ENCODE measurements around the gene DUSP1. TPM values are rescaled to one million over a fixed set of nuclear protein-coding genes. Genes with fewer than 3 reads are reported as not detected.

DUSP1 gene
- total RNA-seq, 1 experiment from 2014 or later, result 16.6 TPM

- POLR2A ChIA-PET, result interaction anchor here (0.9 to 1.1 kb wide), 2 partner anchors 36 to 42 kb away, joined by 3 to 5 read pairs; partner anchors contain the start of gene DUSP1
These were observed 36.1 kb upstream of the DUSP1 start for GRCh38 chr5:172806897-172807672.

GRCh38 chr5:172805736-172806255, 34.8 kb upstream of the DUSP1 start:
- CTCF ChIA-PET, result no interaction called here
- intact Hi-C loops (cut with micrococcal nuclease), result no loop called here

More at GRCh38 chr5:172806897-172807672, 36.1 kb upstream of the DUSP1 start:
- H3K9me3 ChIP-seq (ENCODE audit: control insufficient read depth in 1 of 2, insufficient read depth in 1 of 2, low read depth in 1 of 2, low read length in 2 of 2), result 0 out of 4 replicates have a peak, but pooled peaks cover 0 to 5% of the 10 kb centered on the region in 2 experiments
- no peaks in the 10 kb centered on the region for H4K20me1 ChIP-seq (ENCODE audit: insufficient read depth)
- RAD21 ChIA-PET (ENCODE audit: low non-redundant PET in 1 of 2, low total read pairs in 2 of 2, uncharacterized antibody in 2 of 2, unreplicated experiment in 2 of 2), result no interaction called here
- peak overlapping the region; percentile 38 for H2AFZ ChIP-seq (ENCODE audit: low read depth, low read length, poor library complexity, severe bottlenecking)
- H3K27me3 ChIP-seq (ENCODE audit: insufficient read depth, low read length), result no peaks in the 10 kb centered on the region
- peak overlapping the region; percentile 68 for H3K27ac ChIP-seq (ENCODE audit: low read depth, low read length)
- peak overlapping the region; percentile 69 for H3K4me2 ChIP-seq (ENCODE audit: low read length)
- H3K36me3 ChIP-seq (ENCODE audit: control insufficient read depth in 1 of 2, insufficient read depth in 2 of 2, low read length in 2 of 2), result no peaks in the 10 kb centered on the region
- TF ChIP-seq ZNF274 (IDR thresholded peaks at IDR 0.05; ENCODE audit: low read depth, low read length), result no peak
- peak; percentile 74 for TF ChIP-seq POLR2AphosphoS5 (IDR thresholded peaks at IDR 0.05; ENCODE audit: low read depth, low read length)
- TF ChIP-seq MAX (IDR thresholded peaks at IDR 0.05), result peak; percentile 55; the same call in 1 of the 2 replicates
- TF ChIP-seq SP1 (IDR thresholded peaks at IDR 0.05; ENCODE audit: low read depth), result peak; percentile 62
- BruUV-seq (replicated peaks), result TSS peak; percentile 96
- H3K4me1 ChIP-seq (ENCODE audit: control insufficient read depth in 1 of 2, insufficient read depth in 2 of 2, low read length in 2 of 2), result peaks cover 24 to 30% of the 10 kb centered on the region in 2 experiments
- peak overlapping the region in 1 of 2 experiments; percentile 31; a peak in 2 of 4 replicates for H3K4me3 ChIP-seq (replicated peaks in 1 of 2; ENCODE audit: low read depth in 1 of 2, low read length in 2 of 2)
- DNase-seq (ENCODE audit: low read depth, low spot score), result peak; percentile 76
- peak; percentile 97 for ATAC-seq
- intact Hi-C loops (cut with micrococcal nuclease), result no loop called here
- H3K9me2 ChIP-seq (ENCODE audit: insufficient read depth), result no peaks in the 10 kb centered on the region
- CTCF ChIA-PET, result no interaction called here
- no peaks in the 10 kb centered on the region for H3K79me2 ChIP-seq (ENCODE audit: insufficient read depth, low read length)
- H3K9ac ChIP-seq (ENCODE audit: low read length), result peak overlapping the region; percentile 50

More at GRCh38 chr5:172805736-172806255, 34.8 kb upstream of the DUSP1 start:
- BruUV-seq (replicated peaks), result no TSS peak
- no peak overlapping the region for H3K4me3 ChIP-seq (replicated peaks in 1 of 2; ENCODE audit: low read depth in 1 of 2, low read length in 2 of 2)
- DNase-seq (ENCODE audit: low read depth, low spot score) (no peak), ATAC-seq (no peak)
- H3K9me3 ChIP-seq (ENCODE audit: control insufficient read depth in 1 of 2, insufficient read depth in 1 of 2, low read depth in 1 of 2, low read length in 2 of 2), result 0 out of 4 replicates have a peak, but pooled peaks cover 0 to 5% of the 10 kb centered on the region in 2 experiments
- no peaks in the 10 kb centered on the region for H3K79me2 ChIP-seq (ENCODE audit: insufficient read depth, low read length)
- no peaks in the 10 kb centered on the region for H4K20me1 ChIP-seq (ENCODE audit: insufficient read depth)
- H3K27ac ChIP-seq (ENCODE audit: low read depth, low read length), result no peak overlapping the region
- peaks cover 28 to 43% of the 10 kb centered on the region in 2 experiments for H3K4me1 ChIP-seq (ENCODE audit: control insufficient read depth in 1 of 2, insufficient read depth in 2 of 2, low read length in 2 of 2)
- H3K27me3 ChIP-seq (ENCODE audit: insufficient read depth, low read length), result no peaks in the 10 kb centered on the region
- TF ChIP-seq MAX (IDR thresholded peaks at IDR 0.05), result no peak
- no peak overlapping the region for H3K9ac ChIP-seq (ENCODE audit: low read length)
- H3K9me2 ChIP-seq (ENCODE audit: insufficient read depth), result no peaks in the 10 kb centered on the region
- ChIA-PET POLR2A (no interaction called here), RAD21 (ENCODE audit: low non-redundant PET in 1 of 2, low total read pairs in 2 of 2, uncharacterized antibody in 2 of 2, unreplicated experiment in 2 of 2) (no interaction called here)
- no peak overlapping the region for H2AFZ ChIP-seq (ENCODE audit: low read depth, low read length, poor library complexity, severe bottlenecking)
- no peak overlapping the region for H3K4me2 ChIP-seq (ENCODE audit: low read length)
- H3K36me3 ChIP-seq (ENCODE audit: control insufficient read depth in 1 of 2, insufficient read depth in 2 of 2, low read length in 2 of 2), result no peaks in the 10 kb centered on the region

Measured in HCT116 (cell line).